Gastrocnemius medialis (tissue), 4 donors: ENCODE results near the gene ZC3H12C.

Experiments
- CTCF ChIP-seq, 5 experiments: fragments of 450-650 bp in 3 of 5; fragments of 200-600 bp in 2 of 5; sonication (generic) in 2 of 5; IDR thresholded peaks in 4 of 5; conservative IDR thresholded peaks in 1 of 5; 1 replicate in 4 of 5; 2 replicates in 1 of 5; pipeline ENCODE4 v1.5.1; 2016 to 2019; ENCODE audit warnings: antibody characterized with exemption in 5 of 5, mild to moderate bottlenecking in 3 of 5, moderate library complexity in 3 of 5
- POLR2A ChIP-seq, 2 donors: fragments of 450-650 bp; IDR thresholded peaks; one replicate each; pipeline ENCODE4 v1.6.1; 2017; ENCODE audit warnings: antibody characterized with exemption in 2 of 2, mild to moderate bottlenecking in 2 of 2, moderate library complexity in 2 of 2

- TF ChIP-seq CTCF (IDR thresholded peaks at IDR 0.05 in 4 of 5, conservative IDR thresholded peaks at IDR 0.05 in 1 of 5) (no peak), POLR2A (IDR thresholded peaks at IDR 0.05) (no peak)
These were observed 89.7 kb downstream of the ZC3H12C start for GRCh38 chr11:110182886-110183285.
